ENCODE measurements around the gene INHBA.
A peak's percentile ranks its signal among the peaks of the same experiment; 100 is the strongest.

The INHBA gene

DNA sequence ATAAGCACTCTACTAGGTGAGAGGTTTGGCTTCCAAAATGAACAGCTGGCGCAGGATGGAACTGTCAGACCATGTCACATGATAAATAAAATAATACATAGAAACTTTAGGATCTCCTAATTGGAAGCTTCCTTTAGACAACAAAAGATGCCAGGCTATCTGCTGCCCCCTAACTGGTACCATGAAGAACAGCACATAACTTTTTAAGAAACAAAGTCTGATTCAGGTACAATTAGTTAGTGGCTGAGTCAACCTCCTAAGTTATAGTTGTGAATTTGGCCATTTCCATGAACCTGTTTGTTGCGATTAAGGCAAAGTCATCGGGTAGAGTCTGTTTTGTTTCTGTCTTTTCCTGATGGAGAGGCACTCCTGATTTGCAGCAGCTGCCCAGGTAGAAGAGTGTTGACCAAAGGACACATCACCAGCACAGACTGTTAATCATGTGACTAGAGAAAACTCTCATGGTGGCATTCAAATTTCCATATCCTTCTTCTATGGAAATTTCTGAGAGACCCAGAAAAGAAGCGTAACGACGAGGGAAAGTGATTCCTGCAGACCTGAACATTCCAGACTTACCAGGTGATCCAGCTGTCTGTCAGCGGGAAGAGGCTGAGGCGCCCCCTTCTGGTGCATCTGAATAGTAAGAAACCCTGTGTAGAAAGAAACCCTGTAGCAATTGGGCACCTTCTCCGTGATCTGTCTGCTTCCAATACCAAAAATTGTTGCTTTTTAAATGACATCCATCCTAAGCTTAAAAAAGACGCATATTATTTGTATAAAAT is 8.6 kb upstream of the INHBA start:
- DNase-seq (ENCODE audit: low spot score): no peak

DNA sequence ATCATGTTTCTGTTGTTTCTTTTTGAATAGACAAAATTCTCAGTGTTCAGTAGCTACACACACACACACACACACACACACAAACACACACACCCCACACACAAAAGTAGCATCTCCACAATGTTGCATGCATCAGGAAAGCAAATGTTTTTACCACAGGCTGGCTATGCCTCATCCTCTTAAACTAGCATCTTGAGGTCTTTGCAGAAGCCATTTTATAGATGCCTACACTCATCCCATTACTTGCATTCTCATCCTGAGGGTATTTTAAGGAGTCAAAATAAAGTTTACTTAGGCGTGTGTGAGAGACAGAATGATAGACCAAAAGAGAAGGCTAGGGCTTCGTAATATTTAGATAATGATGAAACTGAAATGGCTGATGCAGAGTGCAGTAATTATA is 7.9 kb upstream of the INHBA start:
- DNase-seq (ENCODE audit: low spot score): no peak

DNA sequence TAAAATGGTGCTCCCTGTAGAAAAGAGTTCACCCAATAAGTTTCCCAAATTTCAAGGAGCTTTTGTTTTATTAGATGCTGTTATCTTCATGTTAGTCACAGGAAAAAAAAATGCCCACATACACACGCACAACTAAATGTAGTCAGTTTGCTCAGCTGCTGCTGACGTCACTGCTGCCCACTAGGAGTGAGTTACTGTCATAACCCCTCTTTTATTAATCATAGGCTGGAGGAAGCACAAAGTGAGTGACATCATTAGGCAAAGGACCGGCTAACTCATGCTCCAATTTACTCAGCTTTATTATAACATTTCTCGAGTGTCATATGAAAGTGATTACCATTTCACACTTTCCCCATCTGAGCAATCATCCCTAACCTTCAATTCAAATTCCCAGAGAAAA is 6.7 kb upstream of the INHBA start:
- no peak for DNase-seq (ENCODE audit: low spot score)

DNA sequence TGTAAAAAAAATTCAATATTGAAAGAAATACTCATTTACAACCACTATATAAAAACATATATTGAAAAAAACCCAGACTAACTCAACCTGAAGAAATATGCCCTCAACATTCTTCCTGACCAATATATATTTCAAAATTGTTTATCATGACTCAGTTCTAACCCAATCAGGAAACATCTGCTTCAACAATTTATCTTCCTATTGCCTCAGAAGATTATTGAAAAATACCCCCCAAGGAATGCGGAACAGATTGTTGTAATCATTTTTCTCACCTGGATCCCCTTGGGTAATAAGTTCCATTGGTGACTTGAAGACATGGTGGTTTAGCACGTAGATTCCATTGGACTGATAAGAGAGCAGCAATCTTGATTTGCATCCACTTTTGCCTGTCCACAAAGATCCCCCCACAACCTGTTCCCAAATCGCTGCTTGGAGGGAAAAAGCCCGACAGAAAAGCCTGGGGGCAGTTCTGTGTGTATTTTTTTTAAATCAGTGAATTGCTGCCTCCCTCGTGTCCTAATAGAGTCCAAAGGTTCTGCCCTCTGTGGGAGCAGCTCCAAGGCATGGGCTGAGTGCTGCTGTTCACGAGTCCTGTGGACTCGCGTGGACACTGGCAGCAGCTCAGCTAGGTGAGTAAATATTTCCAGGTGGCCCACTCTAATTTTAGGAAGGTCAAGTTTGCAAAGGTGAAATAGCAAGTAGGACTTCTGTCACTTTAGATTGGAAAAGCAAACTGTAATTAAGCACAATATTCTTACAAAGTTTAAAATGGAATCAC is 5.9 kb upstream of the INHBA start:
- DNase-seq (ENCODE audit: low spot score): no peak

DNA sequence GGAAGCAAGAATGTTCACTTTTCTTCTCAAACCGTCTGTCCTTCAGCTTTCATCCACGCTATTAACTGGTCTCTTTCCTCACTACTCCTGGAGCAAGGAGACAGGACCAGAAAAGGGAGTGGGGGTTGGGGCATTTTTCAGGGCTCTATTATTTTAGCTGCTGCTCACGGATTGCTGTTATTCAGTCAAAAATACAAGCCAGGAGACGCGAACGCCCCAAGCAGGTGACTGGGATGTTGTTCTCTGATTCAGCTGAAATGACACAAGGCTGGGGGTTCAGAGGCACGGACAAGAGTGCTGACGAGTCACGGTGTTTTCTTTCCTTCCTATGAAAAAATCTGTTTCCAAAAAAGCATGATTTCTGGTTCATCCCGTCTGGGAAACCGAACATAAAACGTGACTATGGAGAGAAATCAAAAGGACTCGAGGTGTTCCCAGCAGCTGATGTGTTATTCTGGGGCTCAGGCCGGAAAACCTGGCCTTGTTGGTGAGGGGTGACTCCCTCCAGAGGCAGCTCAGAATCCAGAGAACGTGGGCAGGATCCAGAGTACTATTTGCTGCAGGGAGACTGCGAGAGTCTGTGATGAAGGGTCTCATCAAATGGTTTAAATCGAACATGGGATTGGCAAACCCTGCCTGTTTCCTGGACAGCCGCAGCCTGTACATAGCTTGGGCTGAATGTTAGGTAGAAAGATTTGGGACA is 3.5 kb upstream of the INHBA start:
- DNase-seq (ENCODE audit: low spot score): no peak

DNA sequence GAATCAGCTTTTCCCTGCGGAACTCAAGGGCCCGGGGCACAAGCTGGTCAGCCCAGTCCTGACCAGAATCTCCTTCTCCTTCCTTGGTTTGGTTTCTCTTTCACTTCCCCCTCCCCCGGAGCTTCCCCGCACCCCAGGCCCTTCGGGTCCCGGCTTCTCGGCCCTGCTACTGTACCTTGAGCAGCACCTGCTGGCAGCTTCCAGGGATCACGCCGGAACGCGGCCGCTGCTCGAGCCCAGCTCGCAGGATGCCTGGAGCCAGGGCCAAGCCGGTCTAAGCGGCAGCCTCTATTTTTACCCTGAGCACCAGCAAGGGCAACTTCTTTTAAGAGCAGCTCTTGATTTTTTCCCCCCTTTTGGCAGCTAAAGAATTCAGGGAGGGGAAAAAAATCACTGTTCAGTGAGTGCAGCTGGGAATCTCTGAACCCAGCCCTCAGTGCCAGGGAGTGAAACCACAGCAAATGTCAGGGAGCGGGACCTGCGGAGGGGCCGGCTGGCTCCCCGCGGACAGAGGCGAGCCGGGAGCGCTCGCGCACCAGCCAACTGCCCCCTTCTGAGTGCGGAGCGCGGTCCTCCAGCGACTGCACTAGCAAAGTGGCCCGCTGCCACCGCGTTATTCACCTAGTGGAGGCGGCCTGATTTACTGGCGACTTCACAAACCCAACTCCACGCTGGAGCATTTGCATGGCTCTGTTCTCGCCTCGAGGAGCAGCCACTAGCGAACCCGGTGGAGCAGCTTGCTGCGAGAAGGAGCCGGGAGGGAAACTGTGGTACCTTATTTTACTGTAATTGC is 2.4 kb upstream of the INHBA start:
- peak; percentile 63 for DNase-seq (ENCODE audit: low spot score)

DNA sequence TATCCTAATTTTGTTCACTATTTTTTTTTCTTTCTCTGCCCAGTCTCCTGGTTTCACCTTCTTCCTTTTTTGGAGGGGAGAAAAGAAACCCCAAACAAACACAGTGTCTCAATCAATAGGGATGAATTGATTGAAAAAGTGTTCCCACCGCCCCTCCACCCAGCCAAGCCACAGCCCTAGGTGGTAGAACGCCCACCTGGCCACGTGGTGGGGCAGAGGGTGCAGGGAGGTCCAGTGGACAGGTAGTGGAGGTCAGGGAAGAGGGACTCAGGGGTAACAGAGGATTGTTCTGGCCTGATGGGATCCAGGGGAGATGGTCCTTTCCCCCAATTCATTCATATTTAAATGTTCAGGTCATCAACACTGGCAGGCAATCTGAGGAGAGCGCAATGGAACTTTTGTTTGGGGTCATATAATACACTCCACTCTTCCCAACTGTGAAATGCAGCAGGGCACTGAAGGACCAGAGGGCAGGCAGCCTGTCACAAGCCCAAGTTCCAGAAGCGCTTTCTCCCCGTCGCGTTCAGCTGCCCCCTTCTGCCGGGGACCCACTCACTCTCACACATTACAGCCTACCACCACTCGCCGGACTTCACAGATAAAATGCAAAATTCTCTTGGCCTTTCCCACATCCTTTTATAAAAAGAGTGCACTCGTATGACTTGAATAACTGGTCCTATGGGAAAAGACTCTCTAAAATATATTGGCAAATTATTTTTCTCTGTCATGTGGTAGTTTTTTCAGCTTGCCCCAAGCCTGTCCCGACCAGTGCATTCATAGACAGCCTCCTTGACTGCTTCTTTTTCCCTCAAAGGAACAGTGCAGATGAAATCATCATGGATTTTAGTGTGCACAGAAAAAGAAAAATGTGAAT is 1.6 kb downstream of the INHBA start:
- DNase-seq (ENCODE audit: low spot score): no peak

DNA sequence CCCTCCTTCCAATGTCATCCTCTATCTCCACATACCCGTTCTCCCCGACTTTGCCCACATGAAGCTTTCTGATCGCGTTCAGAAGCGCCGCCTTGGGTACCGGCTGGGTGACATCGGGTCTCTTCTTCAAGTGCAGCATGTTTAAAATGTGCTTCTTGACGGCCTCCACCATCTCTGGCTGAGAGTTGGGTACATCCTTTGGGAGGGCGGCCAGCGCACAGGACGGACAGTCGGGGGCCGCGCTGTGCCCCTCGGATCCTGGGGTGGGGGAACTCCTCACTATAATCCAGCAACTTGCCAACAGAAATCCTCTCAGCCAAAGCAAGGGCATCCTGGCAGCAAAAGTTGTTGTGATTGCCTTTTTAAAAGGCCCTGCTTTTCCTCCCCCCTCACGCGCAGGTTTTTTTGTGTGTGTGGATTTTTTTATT is 2.8 kb downstream of the INHBA start:
- no peak for DNase-seq (ENCODE audit: low spot score)

DNA sequence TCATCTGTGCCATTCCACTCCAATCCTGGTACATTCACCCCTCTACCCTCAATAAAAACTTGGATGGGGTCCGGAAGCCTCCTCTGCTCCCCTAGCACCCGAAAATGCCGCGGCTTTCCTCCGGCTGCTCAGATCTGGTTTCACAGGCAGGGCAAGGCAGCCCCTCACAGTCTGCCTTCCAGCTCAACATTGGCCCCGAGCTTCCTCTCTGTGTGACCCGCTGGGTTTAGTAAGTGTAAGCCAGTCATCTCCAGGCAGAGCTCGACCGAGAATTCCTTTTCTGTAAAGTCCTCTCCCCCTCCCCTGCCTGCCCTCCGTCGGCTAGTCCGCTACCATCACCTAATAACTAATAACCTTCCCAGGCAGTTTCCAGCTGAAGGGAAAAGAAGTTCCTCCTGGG is 3.4 kb downstream of the INHBA start:
- no peak for DNase-seq (ENCODE audit: low spot score)

DNA sequence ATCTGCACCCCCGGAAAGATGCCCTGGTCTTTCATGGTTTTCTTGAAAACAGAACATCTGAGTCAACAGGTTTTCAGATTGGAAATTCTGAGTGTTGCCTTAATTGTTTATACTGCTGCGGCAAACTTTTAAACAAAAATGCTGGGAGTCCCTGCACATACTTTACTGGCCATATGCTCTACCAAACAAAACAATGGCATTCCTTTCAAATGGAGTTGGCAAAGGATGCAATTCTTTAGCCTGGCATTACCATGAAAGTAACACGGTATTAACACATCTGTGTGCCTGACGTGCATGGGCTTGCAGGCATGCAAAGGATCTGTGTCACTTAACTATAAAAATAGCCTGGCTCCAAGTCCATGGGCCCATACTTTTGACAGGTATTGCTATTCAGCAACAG is 4.2 kb downstream of the INHBA start:
- DNase-seq (ENCODE audit: low spot score): no peak

DNA sequence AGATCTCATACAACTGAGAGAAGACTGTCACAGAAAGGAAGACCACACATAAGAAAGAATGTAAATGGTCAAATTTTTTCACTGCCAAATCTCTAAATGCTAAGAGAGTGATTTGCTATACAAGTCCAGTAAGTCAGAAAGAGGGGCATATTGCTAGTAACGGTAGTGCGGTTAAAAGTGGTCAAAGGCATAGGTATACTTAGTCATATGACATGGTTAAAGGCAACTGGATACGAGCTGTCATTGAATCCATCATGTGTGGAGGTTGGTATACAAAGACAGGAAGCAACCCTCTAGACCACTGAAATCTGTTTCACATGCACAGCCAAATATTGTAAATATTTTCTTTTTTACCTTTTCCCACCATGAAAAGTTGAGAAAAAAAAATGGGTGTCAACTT is 4.8 kb downstream of the INHBA start:
- DNase-seq (ENCODE audit: low spot score): no peak

DNA sequence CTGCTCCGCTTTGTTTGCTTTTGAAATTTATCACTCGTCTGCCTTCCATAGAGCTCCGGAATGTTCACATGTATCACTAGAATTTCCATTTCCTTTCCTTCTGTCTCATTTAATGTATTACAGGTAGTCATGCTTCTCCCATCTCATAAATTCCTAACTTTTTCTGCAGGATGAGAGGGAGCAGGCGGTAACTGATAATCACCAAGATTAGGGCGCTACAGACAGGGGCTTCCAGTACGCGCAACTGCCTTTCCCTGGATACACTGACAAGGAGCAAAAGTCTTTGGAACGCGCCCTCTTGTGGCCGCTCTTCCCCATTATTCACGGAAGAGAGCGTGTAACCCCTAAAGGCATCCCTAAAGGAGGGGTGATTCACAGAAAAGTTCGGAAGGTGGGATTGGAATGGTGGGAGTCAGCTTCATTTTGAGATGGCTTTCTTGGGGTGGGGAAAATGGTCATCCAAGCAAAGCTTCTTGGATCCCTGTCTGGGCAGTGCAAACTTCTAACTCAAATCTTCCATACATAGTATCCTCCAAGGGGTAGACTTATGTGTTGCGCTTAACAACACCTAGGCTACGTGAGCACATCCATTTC is 6.5 kb downstream of the INHBA start:
- peak; percentile 59 for DNase-seq (ENCODE audit: low spot score)

DNA sequence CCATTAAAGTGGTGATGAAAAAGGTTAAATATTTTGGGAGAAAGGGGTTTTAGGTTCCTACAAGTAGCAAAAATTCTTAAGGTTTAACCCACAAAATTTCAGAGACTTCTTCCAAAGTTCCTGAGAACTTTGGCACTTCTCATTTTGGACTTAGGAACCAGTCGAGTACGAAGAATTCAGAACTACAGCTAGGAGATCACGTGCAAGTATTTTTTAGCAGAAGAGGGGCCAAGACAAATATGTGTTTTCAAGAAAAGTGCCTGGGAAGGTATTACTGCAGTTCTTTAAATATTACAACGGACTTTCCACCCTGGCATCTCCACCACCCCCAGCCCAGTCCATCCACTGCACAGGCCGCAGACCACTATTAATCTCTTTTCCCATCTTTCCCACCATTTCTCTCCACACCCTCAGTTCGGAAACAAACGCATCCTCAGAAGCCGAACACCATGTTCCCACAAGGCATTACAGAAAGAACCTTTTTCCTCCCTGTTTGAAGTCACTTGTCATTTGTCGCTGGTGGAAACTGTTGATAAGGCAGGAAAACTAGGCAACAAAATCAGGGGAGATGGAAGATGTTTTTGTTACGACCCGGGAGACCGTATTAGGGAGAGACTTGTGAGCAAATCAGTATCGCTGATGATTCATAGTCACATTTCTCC is 7.1 kb downstream of the INHBA start:
- DNase-seq (ENCODE audit: low spot score): no peak

DNA sequence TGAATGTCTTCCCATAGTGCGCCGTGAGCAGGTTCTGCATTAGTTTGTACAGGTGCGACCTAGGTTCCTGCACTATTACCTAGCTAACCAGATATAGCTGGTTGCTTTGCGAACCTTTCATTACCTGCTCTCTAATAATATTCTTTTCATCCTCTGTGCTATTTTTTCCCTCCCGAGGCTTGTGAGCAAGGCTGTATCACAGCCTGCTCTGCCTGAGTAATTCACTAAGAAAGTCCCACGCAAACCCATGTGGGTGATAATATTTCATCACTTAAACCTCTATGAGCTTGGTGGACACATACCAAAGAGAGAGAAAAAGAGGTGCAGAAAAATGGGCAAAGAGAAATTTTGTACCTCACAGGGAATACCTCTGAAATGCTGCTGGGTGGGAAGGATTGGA is 8.4 kb downstream of the INHBA start:
- DNase-seq (ENCODE audit: low spot score): no peak

DNA sequence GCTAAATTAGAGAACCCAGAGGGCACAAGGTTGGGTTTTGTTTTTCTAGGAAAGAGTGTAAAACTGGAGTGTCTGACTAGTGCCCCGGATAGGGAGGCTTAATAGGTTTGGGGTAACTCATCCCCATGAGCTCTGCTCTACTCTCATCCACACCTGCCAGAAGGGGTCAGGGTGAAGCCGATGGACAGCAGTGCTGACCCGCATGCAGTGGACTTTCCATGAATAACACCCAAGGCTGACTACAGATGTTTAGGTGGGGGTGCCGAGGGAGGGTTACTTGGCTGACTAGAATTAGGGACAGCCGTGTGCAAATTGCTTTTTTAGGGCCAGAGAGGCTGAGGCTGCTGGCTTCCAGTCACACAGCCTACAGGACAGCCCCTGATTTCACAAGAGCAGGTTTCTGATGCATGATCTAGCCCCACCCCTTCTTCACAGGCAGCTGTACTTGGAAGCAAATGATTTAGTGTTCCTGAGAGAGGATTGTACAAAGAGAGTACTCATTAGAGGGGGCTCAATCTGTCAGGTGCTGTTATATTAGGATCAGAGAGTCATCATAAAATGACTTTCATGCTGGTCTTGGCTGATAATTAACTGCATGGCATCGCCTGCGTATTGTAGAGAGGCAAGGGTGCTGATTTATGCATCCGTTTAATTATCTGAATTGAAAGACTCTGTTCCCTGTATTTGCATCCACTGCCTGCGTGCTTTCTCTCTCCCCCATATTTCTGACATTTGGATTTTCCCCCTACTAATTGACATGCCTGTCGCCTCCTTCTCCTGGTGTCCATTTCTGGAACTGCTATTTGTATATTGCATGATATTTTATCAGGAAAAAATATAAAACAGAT is 9.5 kb downstream of the INHBA start:
- no peak for DNase-seq (ENCODE audit: low spot score)

DNA sequence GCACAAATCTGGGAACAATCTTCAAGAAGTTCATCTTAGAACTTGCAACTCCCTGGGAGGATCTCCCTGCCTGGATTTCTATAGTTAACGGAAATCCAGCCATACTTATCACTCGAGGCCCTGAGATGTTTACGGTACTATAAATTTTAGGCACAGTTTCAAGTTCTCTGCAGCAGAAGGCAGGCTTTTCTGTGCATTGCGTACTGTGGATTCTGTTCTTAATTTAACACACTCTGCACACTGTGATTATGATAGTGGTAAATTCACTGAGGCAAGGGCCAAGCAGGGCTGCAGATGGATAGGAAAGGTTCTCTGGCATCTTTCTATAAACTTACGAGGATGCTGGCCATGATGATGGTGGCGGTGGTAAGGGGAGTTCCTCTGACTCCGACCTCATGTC is 10.6 kb downstream of the INHBA start:
- no peak for DNase-seq (ENCODE audit: low spot score)

DNA sequence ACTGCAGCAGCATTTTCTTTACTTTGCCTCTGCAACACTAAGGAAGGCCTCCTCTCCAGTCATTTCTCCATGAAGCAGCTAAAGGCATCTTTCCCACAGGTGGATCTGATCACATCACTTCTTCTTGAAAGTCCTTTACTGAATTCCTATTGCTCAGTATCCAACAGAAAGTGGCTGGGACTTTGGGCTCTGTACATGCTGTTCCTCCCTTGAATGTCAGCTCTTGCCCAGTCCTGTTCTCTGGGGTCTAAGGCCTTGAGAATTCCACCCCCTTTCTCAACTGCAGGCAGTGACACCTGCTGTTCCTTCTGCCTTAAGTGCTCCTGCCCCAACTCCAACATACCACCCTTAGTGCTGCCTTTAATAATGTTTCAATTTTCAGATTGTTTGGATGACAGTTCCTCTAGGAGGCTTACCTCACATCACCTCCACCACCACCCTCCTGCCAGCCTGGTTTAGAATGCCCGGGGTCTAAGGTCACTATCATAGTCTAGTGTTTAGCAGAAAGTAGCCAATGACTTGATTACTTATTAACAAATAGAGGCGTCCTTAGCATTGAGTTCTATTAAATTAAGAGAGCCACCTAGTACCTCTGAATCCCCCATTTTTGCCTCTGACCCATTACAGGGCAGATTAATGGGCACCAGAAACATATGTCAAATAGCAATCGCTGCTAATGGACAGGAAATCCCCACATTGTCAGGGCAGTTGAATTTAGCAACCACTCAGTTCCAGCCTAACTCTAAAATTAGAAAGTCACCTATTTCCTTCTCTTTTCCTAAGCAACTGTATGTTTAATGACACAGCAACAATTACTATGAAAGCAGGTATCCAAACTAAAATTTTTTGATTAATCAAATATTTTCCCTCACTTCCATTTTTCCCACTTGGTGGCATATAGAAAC is 11.4 kb downstream of the INHBA start:
- DNase-seq (ENCODE audit: low spot score): no peak

DNA sequence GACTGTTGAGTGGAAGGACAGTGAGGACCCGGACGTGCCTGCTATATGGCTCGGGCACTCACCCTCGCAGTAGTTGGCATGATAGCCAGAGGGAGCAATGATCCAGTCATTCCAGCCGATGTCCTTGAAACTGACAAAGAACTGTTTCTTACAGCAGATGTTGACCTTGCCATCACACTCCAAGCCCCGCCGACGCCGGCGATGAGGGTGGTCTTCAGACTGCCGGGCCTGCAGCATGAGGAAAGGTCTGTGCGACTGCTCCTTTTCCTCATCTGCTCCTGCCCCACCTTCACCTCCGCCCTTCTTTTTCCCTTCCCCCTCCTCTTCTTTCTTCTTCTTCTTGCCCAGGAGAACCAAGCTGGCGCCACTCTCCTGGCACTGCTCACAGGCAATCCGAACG is 13.1 kb downstream of the INHBA start:
- no peak for DNase-seq (ENCODE audit: low spot score)
